ENCODE results near the gene TENM4.

The TENM4 gene

GRCh38 chr11:79047321-79047720 is 393.5 kb downstream of the TENM4 start:
- no peak for TF ChIP-seq CTCF (IDR thresholded peaks at IDR 0.05; ENCODE audit: extremely low read depth, insufficient read depth, missing control alignments)
- DNase-seq (ENCODE audit: low spot score), result no peak
- in situ Hi-C loops (cut with MboI; ENCODE audit: low pct_unique_long_range_greater_than_20kb, low sequenced_read_pairs, unreplicated experiment), result no loop called here

- TF ChIP-seq CTCF (IDR thresholded peaks at IDR 0.05; ENCODE audit: extremely low read depth, insufficient read depth, missing control alignments), result no peak
Measured at GRCh38 chr11:79046366-79046765, 394.5 kb downstream of the TENM4 start.

GRCh38 chr11:79045800-79046304 is 395.0 kb downstream of the TENM4 start:
- in situ Hi-C loops (cut with MboI; ENCODE audit: low pct_unique_long_range_greater_than_20kb, low sequenced_read_pairs, unreplicated experiment), result no loop called here
- no peak for DNase-seq (ENCODE audit: low spot score)

More at GRCh38 chr11:79046366-79046765, 394.5 kb downstream of the TENM4 start:
- no peak for DNase-seq (ENCODE audit: low spot score)
- in situ Hi-C loops (cut with MboI; ENCODE audit: low pct_unique_long_range_greater_than_20kb, low sequenced_read_pairs, unreplicated experiment), result no loop called here

GRCh38 chr11:79045018-79045799 is 395.6 kb downstream of the TENM4 start:
- in situ Hi-C loops (cut with MboI; ENCODE audit: low pct_unique_long_range_greater_than_20kb, low sequenced_read_pairs, unreplicated experiment), result no loop called here
- DNase-seq (ENCODE audit: low spot score), result no peak
- no peak for TF ChIP-seq CTCF (IDR thresholded peaks at IDR 0.05; ENCODE audit: extremely low read depth, insufficient read depth, missing control alignments)

More at GRCh38 chr11:79045800-79046304, 395.0 kb downstream of the TENM4 start:
- no peak for TF ChIP-seq CTCF (IDR thresholded peaks at IDR 0.05; ENCODE audit: extremely low read depth, insufficient read depth, missing control alignments)

GRCh38 chr11:79044201-79044600 is 396.6 kb downstream of the TENM4 start:
- TF ChIP-seq CTCF (IDR thresholded peaks at IDR 0.05; ENCODE audit: extremely low read depth, insufficient read depth, missing control alignments), result no peak
- DNase-seq (ENCODE audit: low spot score), result no peak
- in situ Hi-C loops (cut with MboI; ENCODE audit: low pct_unique_long_range_greater_than_20kb, low sequenced_read_pairs, unreplicated experiment), result no loop called here

GRCh38 chr11:79043726-79044125 is 397.1 kb downstream of the TENM4 start:
- DNase-seq (ENCODE audit: low spot score), result no peak
- in situ Hi-C loops (cut with MboI; ENCODE audit: low pct_unique_long_range_greater_than_20kb, low sequenced_read_pairs, unreplicated experiment), result no loop called here
- TF ChIP-seq CTCF (IDR thresholded peaks at IDR 0.05; ENCODE audit: extremely low read depth, insufficient read depth, missing control alignments), result no peak
